NCI-H1417 (cell line): Measurements from ENCODE around the gene CLECL1.

ENCODE experiments used
- DNase-seq, 3 experiments: peaks; one replicate each; lab custom pipeline; 2025; lab: John Stamatoyannopoulos, UW

CLECL1 gene

GRCh38 chr12:9732921-9733461, at the start of gene CLECL1:
TSS of gene CLECL1 (minus strand) at chr12:9733097.
- no peak for DNase-seq

- DNase-seq: no peak
Observed at GRCh38 chr12:9781360-9781759, 48.5 kb upstream of the CLECL1 start.

- no peak for DNase-seq
Observed at GRCh38 chr12:9779209-9779608, 46.3 kb upstream of the CLECL1 start.

- no peak for DNase-seq
Observed at GRCh38 chr12:9776781-9777180, 43.9 kb upstream of the CLECL1 start.

GRCh38 chr12:9773216-9773877, 40.5 kb upstream of the CLECL1 start:
- peak in 1 of 3 experiments; percentile 20 for DNase-seq

- no peak for DNase-seq
Observed at GRCh38 chr12:9763025-9763424, 30.1 kb upstream of the CLECL1 start.

- DNase-seq: no peak
Observed at GRCh38 chr12:9762369-9762768, 29.5 kb upstream of the CLECL1 start.

GRCh38 chr12:9761419-9761781, 28.5 kb upstream of the CLECL1 start:
- DNase-seq: no peak

- DNase-seq: peak in 1 of 3 experiments; percentile 31
Observed at GRCh38 chr12:9760699-9761418, 28.0 kb upstream of the CLECL1 start, which contains the start of gene CD69. TSS of gene CD69 (minus strand) at chr12:9760901. CDS start at chr12:9760820, 81 bp downstream.

GRCh38 chr12:9760120-9760519, 27.2 kb upstream of the CLECL1 start:
- no peak for DNase-seq

GRCh38 chr12:9759694-9760093, 26.8 kb upstream of the CLECL1 start:
- DNase-seq: no peak

- DNase-seq: no peak
Observed at GRCh38 chr12:9758119-9758518, 25.2 kb upstream of the CLECL1 start.

GRCh38 chr12:9757433-9758025, 24.6 kb upstream of the CLECL1 start:
- DNase-seq: no peak

GRCh38 chr12:9756706-9757105, 23.8 kb upstream of the CLECL1 start:
- no peak for DNase-seq

GRCh38 chr12:9756170-9756569, 23.3 kb upstream of the CLECL1 start:
- no peak for DNase-seq

GRCh38 chr12:9755567-9755966, 22.7 kb upstream of the CLECL1 start:
- no peak for DNase-seq

GRCh38 chr12:9755035-9755434, 22.1 kb upstream of the CLECL1 start:
- DNase-seq: no peak

- DNase-seq: no peak
Observed at GRCh38 chr12:9754099-9754927, 21.4 kb upstream of the CLECL1 start.

GRCh38 chr12:9753498-9753897, 20.6 kb upstream of the CLECL1 start:
- no peak for DNase-seq

- DNase-seq: no peak
Observed at GRCh38 chr12:9753073-9753472, 20.2 kb upstream of the CLECL1 start.

GRCh38 chr12:9752145-9752933, 19.4 kb upstream of the CLECL1 start:
- no peak for DNase-seq
